HG03103 (cell line): ENCODE measurements around the gene NXPH1.

ENCODE experiments used
- ATAC-seq: cut with Tn5 transposase; IDR thresholded peaks from one replicate; pipeline ENCODE4 v1.9.1; 2021; ENCODE audit warnings: low read depth; ENCODE audit not compliant: unreplicated experiment

NXPH1 gene

GRCh38 chr7:8783229-8783628, 349.8 kb downstream of the NXPH1 start:
- ATAC-seq = no peak

GRCh38 chr7:8785081-8785480, 351.7 kb downstream of the NXPH1 start:
- no peak for ATAC-seq

GRCh38 chr7:8800986-8801385, 367.6 kb downstream of the NXPH1 start:
- ATAC-seq = no peak
